HFFc6 (cell line): Measurements from ENCODE around the gene RBM42. TPM values are rescaled to one million over a fixed set of nuclear protein-coding genes. Genes with fewer than 3 reads are reported as not detected.
A peak's percentile ranks its signal among the peaks of the same experiment; 100 is the strongest.
"Not testable (repeated sequence)": the region's sequence is repeated elsewhere in the genome, so short reads cannot be mapped to it uniquely, and the experiment has no call there.

ENCODE experiments used
- DNase-seq: peaks from one replicate; pipeline ENCODE4 v3.0.0-alpha.2; 2018
- H3K27ac Mint-ChIP-seq: 2 replicates; pipeline ENCODE4 v1.8.0; 2020; ENCODE audit warnings: mild to moderate bottlenecking, mixed read lengths
- H3K27me3 Mint-ChIP-seq: 2 replicates; pipeline ENCODE4 v1.8.0; 2021; ENCODE audit warnings: mild to moderate bottlenecking, moderate library complexity, mixed read lengths; ENCODE audit not compliant: insufficient read depth
- H3K36me3 Mint-ChIP-seq: 2 replicates; pipeline ENCODE4 v1.8.0; 2021; ENCODE audit warnings: low read depth, mixed read lengths
- H3K4me1 Mint-ChIP-seq: 2 replicates; pipeline ENCODE4 v1.8.0; 2020; ENCODE audit warnings: low read depth, mixed read lengths
- H3K4me3 Mint-ChIP-seq: 2 replicates; pipeline ENCODE4 v1.8.0; 2020; ENCODE audit warnings: mild to moderate bottlenecking, moderate library complexity, mixed read lengths
- H3K9me3 Mint-ChIP-seq: 2 replicates; pipeline ENCODE4 v1.8.0; 2020; ENCODE audit warnings: mild to moderate bottlenecking, mixed read lengths
- CTCF ChIP-seq: fragments of 200-600 bp; sonication (generic); IDR thresholded peaks from 2 replicates; pipeline ENCODE4 v1.5.0; 2021; ENCODE audit warnings: antibody characterized with exemption, mild to moderate bottlenecking
- total RNA-seq, 6 experiments: library from RNA; stranded (reverse); fragmentation: NEBNext Ultra II Directional; extraction: Animal tissue kit (Norgen Biotek cat#: 25700); gene quantifications; 2 replicates in 1 of 6; 3 replicates in 5 of 6; pipeline ENCODE4 v1.2.3, GENCODE V29; 2021

Gene RBM42
- total RNA-seq, 6 experiments from 2014 or later = 110 to 129 (median 120) TPM

- Mint-ChIP-seq H3K27ac (no peak overlapping the region), H3K4me1 (peaks cover 18% of the 10 kb centered on the region), H3K4me3 (no peak overlapping the region), H3K36me3 (peaks cover 16% of the 10 kb centered on the region), H3K27me3 (no peaks in the 10 kb centered on the region), H3K9me3 (no peaks in the 10 kb centered on the region)
- no peak for DNase-seq
- TF ChIP-seq CTCF = no peak
Measured at GRCh38 chr19:35650581-35650980, 21.7 kb downstream of the RBM42 start.

DNA sequence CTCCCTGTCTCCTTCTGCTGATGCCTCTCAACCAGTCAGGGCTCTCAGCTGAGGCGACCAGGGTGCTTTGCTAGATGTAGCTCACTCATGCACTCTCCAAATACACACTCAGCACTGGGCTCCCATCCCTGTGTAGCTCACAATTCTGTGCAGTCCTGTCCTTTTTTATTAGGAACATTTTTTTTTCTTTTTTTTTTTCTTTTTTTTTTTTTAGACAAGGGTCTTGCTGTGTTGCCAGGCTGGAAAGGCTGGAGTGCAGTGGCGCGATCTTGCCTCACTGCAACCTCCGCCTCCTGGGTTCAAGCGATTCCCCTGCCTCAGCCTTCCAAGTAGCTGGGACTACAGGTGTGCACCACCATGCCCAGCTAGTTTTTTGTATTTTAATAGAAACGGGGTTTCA lies 26.0 kb downstream of the RBM42 start:
- H3K27me3 Mint-ChIP-seq, H3K27ac Mint-ChIP-seq, H3K4me1 Mint-ChIP-seq, H3K4me3 Mint-ChIP-seq, H3K9me3 Mint-ChIP-seq, DNase-seq: not testable (repeated sequence)
- peaks cover 20% of the 10 kb centered on the region for H3K36me3 Mint-ChIP-seq

DNA sequence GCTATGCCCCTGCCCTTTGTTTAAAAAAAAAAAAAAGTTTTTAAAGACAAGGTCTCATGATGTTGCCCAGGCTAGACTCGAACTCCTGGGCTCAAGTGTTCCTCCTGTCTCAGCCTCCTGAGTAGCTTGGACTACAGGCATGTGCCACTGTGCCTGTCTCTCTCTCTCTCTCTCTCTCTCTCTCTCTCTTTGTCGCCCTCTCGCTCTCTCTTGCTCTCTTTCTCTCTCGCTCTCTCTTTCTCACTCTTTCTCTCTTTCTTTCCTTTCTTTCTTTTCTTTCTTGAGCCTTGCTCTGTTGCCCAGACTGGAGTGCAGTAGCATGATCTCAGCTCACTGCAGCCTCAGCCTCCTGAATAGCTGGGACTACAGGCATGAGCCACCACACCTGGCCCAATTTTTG lies 26.8 kb downstream of the RBM42 start:
- Mint-ChIP-seq H3K27me3 (no peaks in the 10 kb centered on the region), H3K36me3 (peaks cover 22% of the 10 kb centered on the region), H3K27ac (no peak overlapping the region), H3K4me3 (no peak overlapping the region), H3K4me1 (no peaks in the 10 kb centered on the region), H3K9me3 (no peaks in the 10 kb centered on the region)
- no peak for TF ChIP-seq CTCF
- no peak for DNase-seq

DNA sequence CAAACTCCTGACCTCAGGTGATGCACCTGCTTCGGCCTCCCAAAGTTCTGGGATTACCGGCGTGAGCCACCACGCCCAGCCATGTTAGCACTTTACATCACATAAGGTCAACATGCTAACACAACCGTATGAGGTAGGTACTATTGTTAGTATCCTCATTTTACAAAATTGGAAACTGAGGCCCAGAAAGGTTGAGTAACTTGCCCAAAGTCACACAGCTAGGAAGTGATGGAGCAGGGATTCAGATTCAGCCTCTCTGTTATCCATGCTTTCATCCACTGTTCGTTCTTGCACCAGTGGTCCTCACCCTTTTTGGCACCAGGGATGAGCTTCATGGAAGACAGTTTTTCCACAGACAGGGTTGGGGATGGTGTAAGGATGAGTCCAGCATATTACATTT lies 27.9 kb downstream of the RBM42 start:
- H3K27ac Mint-ChIP-seq = no peak overlapping the region
- no peak overlapping the region for H3K4me3 Mint-ChIP-seq
- no peak for DNase-seq
- TF ChIP-seq CTCF = no peak
- H3K9me3 Mint-ChIP-seq = no peaks in the 10 kb centered on the region
- H3K36me3 Mint-ChIP-seq = peaks cover 28% of the 10 kb centered on the region
- no peaks in the 10 kb centered on the region; the same call in 1 of the 2 replicates for H3K27me3 Mint-ChIP-seq
- no peaks in the 10 kb centered on the region for H3K4me1 Mint-ChIP-seq

DNA sequence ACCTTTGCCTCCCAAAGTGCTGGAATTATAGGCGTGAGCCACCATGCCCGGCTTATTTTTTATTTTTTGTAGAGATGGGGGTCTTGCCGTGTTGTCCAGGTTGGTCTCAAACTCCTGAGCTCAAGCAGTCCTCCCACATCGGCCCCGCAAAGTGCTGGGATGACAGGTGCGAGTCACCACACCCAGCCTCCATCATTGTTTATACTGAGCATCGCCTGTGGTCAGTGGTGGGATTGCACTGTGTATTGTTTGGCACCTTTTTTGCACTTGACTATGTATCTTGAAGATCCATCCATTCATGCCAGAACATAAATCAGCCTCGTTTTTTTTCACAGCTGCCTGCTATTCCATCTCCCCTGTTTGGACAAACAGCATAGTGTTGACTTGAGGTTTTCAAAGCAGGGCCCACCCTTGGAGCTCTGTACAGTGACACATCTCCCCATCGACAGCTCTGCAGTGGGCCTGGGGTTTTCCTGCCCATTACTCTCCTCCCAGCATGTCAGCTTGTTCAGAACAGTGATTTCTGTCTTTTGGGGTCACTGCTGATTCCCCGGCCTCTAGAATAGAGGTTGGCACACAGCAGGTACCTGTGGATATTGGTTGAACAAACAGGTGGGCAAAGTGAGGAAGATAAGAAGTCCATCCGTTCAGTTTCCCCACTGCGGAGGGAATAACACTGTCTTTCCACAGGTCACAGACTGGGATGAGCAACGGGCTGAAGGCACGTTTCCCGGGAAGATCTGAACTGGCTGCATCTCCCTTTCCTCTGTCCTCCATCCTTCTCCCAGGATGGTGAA lies 29.3 kb downstream of the RBM42 start:
- DNase-seq = no peak
- peak; percentile 64 for TF ChIP-seq CTCF
- H3K36me3 Mint-ChIP-seq = peaks cover 38% of the 10 kb centered on the region
- H3K27ac Mint-ChIP-seq = no peak overlapping the region
- no peak overlapping the region for H3K4me3 Mint-ChIP-seq
- no peaks in the 10 kb centered on the region for H3K4me1 Mint-ChIP-seq
- no peaks in the 10 kb centered on the region for H3K9me3 Mint-ChIP-seq
- H3K27me3 Mint-ChIP-seq = no peaks in the 10 kb centered on the region; the same call in 1 of the 2 replicates

DNA sequence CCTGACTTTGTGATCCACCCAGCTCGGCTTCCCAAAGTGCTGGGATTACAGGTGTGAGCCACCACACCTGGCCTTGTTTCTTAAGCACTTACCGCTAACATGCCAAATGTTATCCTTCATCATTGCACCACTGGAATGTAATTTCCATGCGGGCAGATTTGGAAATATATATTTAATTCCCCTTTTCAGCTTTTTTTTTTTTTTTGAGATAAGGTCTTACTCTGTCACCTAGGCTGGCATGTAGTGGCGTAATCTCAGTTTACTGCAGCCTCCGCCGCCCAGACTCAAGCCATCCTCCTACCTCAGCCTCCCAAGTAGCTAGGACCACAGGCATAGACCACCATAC lies 33.1 kb downstream of the RBM42 start:
- no peak for DNase-seq
- no peak overlapping the region for H3K27ac Mint-ChIP-seq
- no peak for TF ChIP-seq CTCF
- no peak overlapping the region for H3K4me3 Mint-ChIP-seq
- H3K9me3 Mint-ChIP-seq = no peaks in the 10 kb centered on the region
- no peaks in the 10 kb centered on the region; the same call in 1 of the 2 replicates for H3K27me3 Mint-ChIP-seq
- H3K4me1 Mint-ChIP-seq = peaks cover 6% of the 10 kb centered on the region; the same call in 1 of the 2 replicates
- peaks cover 34% of the 10 kb centered on the region for H3K36me3 Mint-ChIP-seq
